Neural progenitor cell (in vitro differentiated cells): ENCODE measurements around the gene NBPF26.
"Not testable (repeated sequence)": the region's sequence is repeated elsewhere in the genome, so short reads cannot be mapped to it uniquely, and the experiment has no call there.

Experiments
- EZH2 ChIP-seq: fragments of 200-600 bp; sonication (generic); IDR thresholded peaks from 2 replicates; pipeline ENCODE4 v1.6.1; 2017; ENCODE audit warnings: antibody characterized with exemption, mild to moderate bottlenecking, moderate library complexity
- TF ChIP-seq, protein P1 (sequence below): fragments of 200-600 bp; sonication (generic); IDR thresholded peaks from 2 replicates; pipeline ENCODE4 v1.5.1; 2017; ENCODE audit warnings: antibody characterized with exemption, mild to moderate bottlenecking

DNA sequence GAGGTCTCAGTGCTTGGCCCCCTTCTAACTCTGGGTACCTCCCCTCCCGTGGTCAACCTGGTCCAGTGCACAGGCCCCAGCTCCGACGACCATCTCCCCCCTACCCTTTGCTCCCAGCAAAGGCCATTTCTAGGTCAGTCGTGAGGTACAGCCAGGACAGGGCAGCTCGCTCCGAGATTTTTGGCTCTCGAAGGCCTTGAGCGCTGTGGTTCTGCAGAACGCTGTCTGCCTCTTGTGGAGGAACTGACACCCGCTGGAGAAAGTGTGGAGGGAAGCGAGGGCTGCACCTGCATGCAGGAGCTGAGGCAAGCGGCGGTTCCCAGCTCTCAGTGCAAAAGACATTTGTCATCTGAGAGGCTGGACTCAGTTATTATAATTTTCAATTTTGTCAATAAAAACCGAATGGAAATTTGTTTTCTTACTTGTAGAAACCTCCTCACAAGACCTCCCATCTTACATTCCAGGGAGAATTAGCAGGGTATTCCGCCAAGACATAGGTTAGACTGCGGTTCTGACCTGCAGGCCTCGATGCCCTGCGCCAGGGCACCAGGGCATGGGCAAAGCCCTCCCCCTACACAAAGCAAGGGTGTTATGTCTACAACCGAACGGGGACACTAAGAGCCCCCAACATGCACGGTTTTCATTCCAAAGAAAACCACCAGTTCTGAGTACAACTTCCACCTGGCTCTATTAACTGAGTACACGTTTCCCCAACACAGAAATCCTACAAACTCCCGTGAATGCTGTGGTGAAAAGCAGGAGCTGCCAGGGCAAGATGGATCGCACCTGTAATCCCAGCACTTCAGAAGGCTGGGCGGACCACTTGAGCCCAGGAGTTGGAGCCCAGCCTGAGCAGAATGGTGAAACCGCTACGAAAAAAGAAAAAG, 125.9 kb downstream of the NBPF26 start:
- TF ChIP-seq, protein P1, sequence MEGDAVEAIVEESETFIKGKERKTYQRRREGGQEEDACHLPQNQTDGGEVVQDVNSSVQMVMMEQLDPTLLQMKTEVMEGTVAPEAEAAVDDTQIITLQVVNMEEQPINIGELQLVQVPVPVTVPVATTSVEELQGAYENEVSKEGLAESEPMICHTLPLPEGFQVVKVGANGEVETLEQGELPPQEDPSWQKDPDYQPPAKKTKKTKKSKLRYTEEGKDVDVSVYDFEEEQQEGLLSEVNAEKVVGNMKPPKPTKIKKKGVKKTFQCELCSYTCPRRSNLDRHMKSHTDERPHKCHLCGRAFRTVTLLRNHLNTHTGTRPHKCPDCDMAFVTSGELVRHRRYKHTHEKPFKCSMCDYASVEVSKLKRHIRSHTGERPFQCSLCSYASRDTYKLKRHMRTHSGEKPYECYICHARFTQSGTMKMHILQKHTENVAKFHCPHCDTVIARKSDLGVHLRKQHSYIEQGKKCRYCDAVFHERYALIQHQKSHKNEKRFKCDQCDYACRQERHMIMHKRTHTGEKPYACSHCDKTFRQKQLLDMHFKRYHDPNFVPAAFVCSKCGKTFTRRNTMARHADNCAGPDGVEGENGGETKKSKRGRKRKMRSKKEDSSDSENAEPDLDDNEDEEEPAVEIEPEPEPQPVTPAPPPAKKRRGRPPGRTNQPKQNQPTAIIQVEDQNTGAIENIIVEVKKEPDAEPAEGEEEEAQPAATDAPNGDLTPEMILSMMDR, result not testable (repeated sequence)
- not testable (repeated sequence) for TF ChIP-seq EZH2
